K562 (cell line): ENCODE measurements around the gene ADORA2B. TPM values are rescaled to one million over a fixed set of nuclear protein-coding genes. Genes with fewer than 3 reads are reported as not detected.

ENCODE experiments used
- ATAC-seq: fragments of 200-7000 bp; cut with Tn5 transposase; 3 replicates; pipeline ENCODE4 v1.9.1; 2020; ENCODE audit warnings: moderate library complexity
- BruUV-seq: library from RNA; stranded (reverse); fragments of 400-500 nt; replicated peaks from 2 replicates; lab custom pipeline; 2021; lab: Mats Ljungman, UMichigan
- CTCF ChIA-PET: fragments of 300-600 bp; formaldehyde crosslinking; extraction: SDS; loops from one replicate; lab custom pipeline; 2021; ENCODE audit warnings: low intra/inter-chr PET ratio; lab: Yijun Ruan, JAX
- POLR2A ChIA-PET: fragments of 300-600, 350-650 bp; sonication (Branson Sonifier 250); formaldehyde crosslinking; extraction: SDS; loops from one replicate; lab custom pipeline; 2021; ENCODE audit warnings: antibody characterized with exemption, inconsistent platforms; lab: Yijun Ruan, JAX
- DNase-seq, 4 experiments: peaks; one replicate each; pipeline versions ENCODE4 v3.0.0 to v3.0.0-alpha.2; 2011 to 2018; ENCODE audit warnings: low spot score in 3 of 4, mixed read lengths in 3 of 4; ENCODE audit errors: extremely low read depth in 1 of 4
- FAIRE-seq: peaks from 2 replicates; lab custom pipeline; 2011; peaks lifted over from hg19 to GRCh38; lab: Jason Lieb, UNC
- H2AFZ ChIP-seq: 2 replicates; pipeline ENCODE4 v1.6.0; 2011; ENCODE audit warnings: low read depth, low read length, control low read depth, inconsistent platforms
- H3K27ac ChIP-seq: fragments of 200-600 bp; 3 replicates; pipeline ENCODE4 v1.8.0; 2011; ENCODE audit warnings: low read depth, mild to moderate bottlenecking, control low read depth, inconsistent platforms, low read length, moderate library complexity, mixed read lengths; ENCODE audit errors: extremely low read depth
- H3K27me3 ChIP-seq, 2 experiments: fragments of 300-600 bp in 1 of 2; 2 replicates in 1 of 2; 3 replicates in 1 of 2; pipeline versions ENCODE4 v1.6.0 to v1.8.0; 2011; ENCODE audit warnings: inconsistent platforms in 2 of 2, low read length in 2 of 2, mild to moderate bottlenecking in 1 of 2, mixed read lengths in 1 of 2, moderate library complexity in 1 of 2; ENCODE audit not compliant: control insufficient read depth in 2 of 2, insufficient read depth in 2 of 2
- H3K36me3 ChIP-seq: fragments of 300-600 bp; 3 replicates; pipeline ENCODE4 v1.8.0; 2011; ENCODE audit warnings: mild to moderate bottlenecking, low read length, inconsistent platforms; ENCODE audit not compliant: control insufficient read depth, insufficient read depth
- H3K4me1 ChIP-seq, 2 experiments: fragments of 200-600 bp in 1 of 2; replicated peaks in 1 of 2; 2 replicates in 1 of 2; 3 replicates in 1 of 2; pipeline versions ENCODE4 v1.5.1 to v1.8.0; 2011; ENCODE audit warnings: inconsistent platforms in 2 of 2, low read length in 2 of 2, mild to moderate bottlenecking in 1 of 2, mixed read lengths in 1 of 2, moderate library complexity in 1 of 2; ENCODE audit not compliant: control insufficient read depth in 2 of 2, insufficient read depth in 2 of 2
- H3K4me2 ChIP-seq: 2 replicates; pipeline ENCODE4 v1.6.1; 2011; ENCODE audit warnings: low read length, control low read depth, inconsistent platforms, mixed read lengths; ENCODE audit not compliant: insufficient read depth
- H3K4me3 ChIP-seq: fragments of 200-600 bp; sonication (generic), shearing (Covaris generic); 2 replicates; pipeline ENCODE4 v1.5.1; 2016; ENCODE audit warnings: control low read depth, inconsistent platforms
- H3K79me2 ChIP-seq: fragments of 200-600 bp; 3 replicates; pipeline ENCODE4 v1.8.0; 2011; ENCODE audit warnings: low read length, inconsistent platforms; ENCODE audit not compliant: control insufficient read depth, insufficient read depth
- H3K9ac ChIP-seq, 2 experiments: 2 replicates each; pipeline versions ENCODE4 v1.6.0 to v1.6.1; 2011; ENCODE audit warnings: low read depth in 2 of 2, low read length in 2 of 2, control low read depth in 1 of 2, inconsistent platforms in 1 of 2, mild to moderate bottlenecking in 1 of 2, mixed read lengths in 1 of 2; ENCODE audit not compliant: insufficient read depth in 1 of 2
- H3K9me1 ChIP-seq: one replicate; pipeline ENCODE4 v1.6.0; 2011; ENCODE audit warnings: inconsistent platforms, mild to moderate bottlenecking, low read length, moderate library complexity; ENCODE audit not compliant: control insufficient read depth, insufficient read depth
- H3K9me3 ChIP-seq: replicated peaks from 2 replicates; pipeline ENCODE4 v1.5.1; 2011; ENCODE audit warnings: low read depth, low read length, inconsistent platforms; ENCODE audit not compliant: control insufficient read depth, insufficient read depth
- H4K20me1 ChIP-seq: replicated peaks from 2 replicates; pipeline ENCODE4 v1.6.1; 2011; ENCODE audit warnings: low read length, inconsistent platforms, mixed read lengths; ENCODE audit not compliant: control insufficient read depth, insufficient read depth
- CBX3 ChIP-seq, 2 experiments: IDR thresholded peaks; 1 replicate in 1 of 2; 2 replicates in 1 of 2; pipeline ENCODE4 v1.6.1; 2012; ENCODE audit warnings: inconsistent platforms in 2 of 2, low read length in 2 of 2, borderline replicate concordance in 1 of 2, control low read depth in 1 of 2
- RBFOX2 ChIP-seq: fragments of 200-400 bp; formaldehyde crosslinking; IDR thresholded peaks from 2 replicates; pipeline ENCODE4 v1.6.1; 2017; ENCODE audit warnings: low read depth, mild to moderate bottlenecking, low read length, moderate library complexity
- TCF15 ChIP-seq: fragments of 250-450 bp; sonication (Bioruptor Pico); IDR thresholded peaks from 2 replicates; pipeline ENCODE4 v1.8.0; 2022; ENCODE audit warnings: moderate library complexity, mild to moderate bottlenecking, inconsistent platforms
- WGBS: fragments of 100-300 bp; shearing (Covaris generic); methylation state at CpG from one replicate; pipeline ENCODE4 v1.1.6; 2016; ENCODE audit warnings: low coverage, mixed read lengths; ENCODE audit not compliant: insufficient coverage; ENCODE audit errors: missing lambda C conversion rate; 5-methylcytosine and 5-hydroxymethylcytosine counted together
- in situ Hi-C: fragments of 300-500 bp; cut with MboI; formaldehyde crosslinking; loops from 4 replicates; pipeline ENCODE4 v1.15.0; 2018; ENCODE audit warnings: inconsistent platforms, mixed read lengths
- intact Hi-C: fragments of 100-400 bp; cut with micrococcal nuclease; formaldehyde crosslinking; loops from 2 replicates; pipeline ENCODE4 v1.14.2; 2022
- polyA plus RNA-seq, 8 experiments: library from polyadenylated mRNA; depleted of rRNA in 4 of 8; stranded (reverse) in 5 of 8; unstranded in 3 of 8; fragments of >200 nt; fragmentation: Nextera tagmentation in 2 of 8; fragmentation: Illumina TruSeq in 1 of 8; extraction: Ambion mirVana in 2 of 8; extraction: Trizol in 1 of 8; gene quantifications; 2 replicates each; pipeline versions ENCODE4 v1.2.1 to v1.2.3, GENCODE V29; 2011 to 2014; ENCODE audit warnings: inconsistent platforms in 1 of 8, missing spikeins in 1 of 8
- total RNA-seq, 7 experiments: library from RNA; depleted of rRNA in 6 of 7; stranded (reverse); fragments of >200 nt in 6 of 7; fragmentation: Illumina TruSeq in 2 of 7; extraction: Trizol in 2 of 7; gene quantifications; 2 replicates each; pipeline versions ENCODE4 v1.2.1 to v1.2.3, GENCODE V29; 2011 to 2021; ENCODE audit warnings: low replicate concordance in 1 of 7
- TF ChIP-seq, protein P1 (sequence below): fragments of 450-650 bp; IDR thresholded peaks from 2 replicates; pipeline ENCODE4 v1.6.1; 2016

ADORA2B gene
- total and polyA plus RNA-seq, 9 of the 15 experiments (the other 6 are each of a cell fraction or from before 2014, with no cell fraction given), result 6.4 to 16.6 (median 10.5) TPM

DNA sequence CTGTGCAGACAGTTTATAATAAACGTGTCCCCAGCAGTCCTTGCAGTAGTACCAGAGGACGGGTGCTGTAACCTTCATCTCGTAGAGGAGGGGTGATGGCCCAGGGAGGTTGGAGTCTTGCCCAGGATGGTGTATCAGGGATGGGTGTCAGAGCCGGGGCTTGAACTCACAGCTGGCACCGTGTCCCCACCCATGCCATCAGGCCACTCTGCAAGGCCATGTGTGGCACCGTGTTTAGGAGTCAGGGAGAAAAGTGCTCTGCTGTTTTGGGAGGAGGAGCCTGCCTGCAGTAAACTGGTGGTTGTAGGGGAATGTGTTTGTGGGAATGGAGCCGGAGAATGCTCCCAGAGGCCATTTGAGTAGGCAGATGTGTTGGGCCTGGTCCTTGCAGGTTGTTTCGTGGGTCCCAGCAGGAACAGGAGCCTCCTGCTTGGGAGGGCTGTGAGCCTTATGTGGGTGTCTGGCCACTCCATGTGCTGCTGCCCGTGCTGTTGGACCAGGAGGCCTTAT is 1.7 kb downstream of the ADORA2B start:
- Histone ChIP-seq H3K27ac (peak overlapping the region; percentile 7; the same call in 1 of the 3 replicates), H4K20me1 (peaks cover 5% of the 10 kb centered on the region; the same call in 1 of the 2 replicates), H3K79me2 (peaks cover 34% of the 10 kb centered on the region), H3K36me3 (peaks cover 7% of the 10 kb centered on the region; the same call in 1 of the 3 replicates), H2AFZ (0 out of 2 replicates have a peak overlapping the region, but pooled peaks have one; percentile 86), H3K9me3 (no peaks in the 10 kb centered on the region), H3K4me2 (peak overlapping the region; percentile 90), H3K4me3 (peak overlapping the region; percentile 61), H3K9me1 (no peaks in the 10 kb centered on the region), H3K27me3 (no peaks in the 10 kb centered on the region), H3K4me1 (peaks cover 16 to 44% of the 10 kb centered on the region in 2 experiments; a peak in 4 of 5 replicates), H3K9ac (peak overlapping the region; percentile 77 to 84)
- ATAC-seq (no peak), DNase-seq (no peak), FAIRE-seq (peak; percentile 59)
- TF ChIP-seq RBFOX2, result peak; percentile 34; the same call in 1 of the 2 replicates
- no peak for TF ChIP-seq TCF15
- TF ChIP-seq, protein P1, sequence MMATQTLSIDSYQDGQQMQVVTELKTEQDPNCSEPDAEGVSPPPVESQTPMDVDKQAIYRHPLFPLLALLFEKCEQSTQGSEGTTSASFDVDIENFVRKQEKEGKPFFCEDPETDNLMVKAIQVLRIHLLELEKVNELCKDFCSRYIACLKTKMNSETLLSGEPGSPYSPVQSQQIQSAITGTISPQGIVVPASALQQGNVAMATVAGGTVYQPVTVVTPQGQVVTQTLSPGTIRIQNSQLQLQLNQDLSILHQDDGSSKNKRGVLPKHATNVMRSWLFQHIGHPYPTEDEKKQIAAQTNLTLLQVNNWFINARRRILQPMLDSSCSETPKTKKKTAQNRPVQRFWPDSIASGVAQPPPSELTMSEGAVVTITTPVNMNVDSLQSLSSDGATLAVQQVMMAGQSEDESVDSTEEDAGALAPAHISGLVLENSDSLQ, result no peak
- no peak for TF ChIP-seq CBX3 (IDR thresholded peaks at IDR 0.05; ENCODE audit: borderline replicate concordance in 1 of 2, low read length in 2 of 2)
- CTCF ChIA-PET, result interaction anchor here (1.1 kb wide), 1 partner anchor 118 kb away, joined by 3 read pairs; no protein-coding TSS in a partner anchor
- POLR2A ChIA-PET, result interaction anchor here (1.9 to 2.9 kb wide), 2 partner anchors 12 to 53 kb away, joined by 8 to 14 read pairs; partner anchors contain the start of genes TTC19 and ZSWIM7
- BruUV-seq, result TSS peak; percentile 52
- in situ Hi-C loops (loop anchor here (10.0 kb wide), 2 partner anchors 48 to 112 kb away; partner anchors contain the start of genes TTC19 and ZSWIM7), intact Hi-C loops (loop anchor here (5.0 kb wide), 1 partner anchor 36 kb away; no protein-coding TSS in a partner anchor)
- WGBS, result 27% methylated on average over 9 of the region's 9 CpGs
